Progenitor cell of endocrine pancreas (in vitro differentiated cells): ENCODE data around the gene SLC13A4. TPM values are rescaled to one million over a fixed set of nuclear protein-coding genes. Genes with fewer than 3 reads are reported as not detected.

Experiments used
- DNase-seq: peaks from one replicate; pipeline ENCODE4 v3.0.0; 2021; ENCODE audit warnings: low spot score; ENCODE audit not compliant: unreplicated experiment
- H3K27ac Mint-ChIP-seq: 2 replicates; pipeline ENCODE4 v1.8.0; 2021; ENCODE audit warnings: mild to moderate bottlenecking, moderate library complexity, mixed read lengths
- H3K27me3 Mint-ChIP-seq: 2 replicates; pipeline ENCODE4 v1.8.0; 2021; ENCODE audit warnings: mixed read lengths
- H3K36me3 Mint-ChIP-seq: 2 replicates; pipeline ENCODE4 v1.8.0; 2022; ENCODE audit warnings: mixed read lengths; ENCODE audit not compliant: insufficient read depth
- H3K4me1 Mint-ChIP-seq: 2 replicates; pipeline ENCODE4 v1.8.0; 2021; ENCODE audit warnings: low read depth, mixed read lengths
- H3K4me3 Mint-ChIP-seq: 2 replicates; pipeline ENCODE4 v1.8.0; 2021; ENCODE audit warnings: low read depth, mild to moderate bottlenecking, moderate library complexity, mixed read lengths
- H3K9me3 Mint-ChIP-seq: 2 replicates; pipeline ENCODE4 v1.8.0; 2021; ENCODE audit warnings: low read depth, mixed read lengths
- total RNA-seq: library from RNA; stranded (reverse); gene quantifications from 2 replicates; pipeline ENCODE4 v1.2.1, GENCODE V29; 2021
- TF ChIP-seq, protein P1 (sequence below): fragments of 200-600 bp; sonication (generic); IDR thresholded peaks from one replicate; pipeline ENCODE4 v1.5.0; 2021; ENCODE audit warnings: antibody characterized with exemption, mild to moderate bottlenecking; ENCODE audit not compliant: unreplicated experiment

SLC13A4 gene
- total RNA-seq, 1 donor from 2014 or later, result 0.22 TPM

DNA sequence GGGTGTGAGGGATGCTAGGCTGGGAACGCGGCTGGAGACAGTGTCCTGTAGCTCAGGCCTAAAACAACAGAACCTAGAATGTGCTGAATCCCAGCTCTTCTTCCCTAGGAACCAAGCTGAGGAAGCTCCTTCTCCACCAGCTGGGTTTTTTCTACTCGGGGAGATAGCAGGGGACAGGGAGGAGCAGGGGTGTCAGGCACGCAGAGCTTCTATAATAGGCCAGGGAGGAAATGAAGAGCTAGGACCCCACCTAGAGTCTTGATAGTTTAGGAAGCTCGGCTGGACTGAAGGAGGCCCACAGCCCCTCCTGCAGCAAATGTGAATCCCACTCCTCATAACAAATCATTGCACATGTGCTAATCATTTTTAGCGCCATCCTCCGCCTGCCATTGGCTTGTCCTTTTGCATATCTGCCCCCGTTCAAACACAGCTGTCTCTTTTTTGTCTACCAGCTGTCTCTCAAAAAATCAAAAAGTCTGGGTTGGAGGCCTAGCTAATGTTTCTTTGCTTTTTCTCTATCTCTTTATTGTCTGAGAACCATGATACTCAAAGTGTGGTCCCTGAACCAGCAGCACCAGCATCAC, 44.7 kb upstream of the SLC13A4 start:
- Mint-ChIP-seq H3K4me1 (peaks cover 26% of the 10 kb centered on the region), H3K36me3 (no peaks in the 10 kb centered on the region), H3K4me3 (no peak overlapping the region), H3K9me3 (peaks cover 4% of the 10 kb centered on the region), H3K27ac (no peak overlapping the region), H3K27me3 (peaks cover 2% of the 10 kb centered on the region)
- DNase-seq, result no peak
- TF ChIP-seq, protein P1, sequence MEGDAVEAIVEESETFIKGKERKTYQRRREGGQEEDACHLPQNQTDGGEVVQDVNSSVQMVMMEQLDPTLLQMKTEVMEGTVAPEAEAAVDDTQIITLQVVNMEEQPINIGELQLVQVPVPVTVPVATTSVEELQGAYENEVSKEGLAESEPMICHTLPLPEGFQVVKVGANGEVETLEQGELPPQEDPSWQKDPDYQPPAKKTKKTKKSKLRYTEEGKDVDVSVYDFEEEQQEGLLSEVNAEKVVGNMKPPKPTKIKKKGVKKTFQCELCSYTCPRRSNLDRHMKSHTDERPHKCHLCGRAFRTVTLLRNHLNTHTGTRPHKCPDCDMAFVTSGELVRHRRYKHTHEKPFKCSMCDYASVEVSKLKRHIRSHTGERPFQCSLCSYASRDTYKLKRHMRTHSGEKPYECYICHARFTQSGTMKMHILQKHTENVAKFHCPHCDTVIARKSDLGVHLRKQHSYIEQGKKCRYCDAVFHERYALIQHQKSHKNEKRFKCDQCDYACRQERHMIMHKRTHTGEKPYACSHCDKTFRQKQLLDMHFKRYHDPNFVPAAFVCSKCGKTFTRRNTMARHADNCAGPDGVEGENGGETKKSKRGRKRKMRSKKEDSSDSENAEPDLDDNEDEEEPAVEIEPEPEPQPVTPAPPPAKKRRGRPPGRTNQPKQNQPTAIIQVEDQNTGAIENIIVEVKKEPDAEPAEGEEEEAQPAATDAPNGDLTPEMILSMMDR, result no peak

DNA sequence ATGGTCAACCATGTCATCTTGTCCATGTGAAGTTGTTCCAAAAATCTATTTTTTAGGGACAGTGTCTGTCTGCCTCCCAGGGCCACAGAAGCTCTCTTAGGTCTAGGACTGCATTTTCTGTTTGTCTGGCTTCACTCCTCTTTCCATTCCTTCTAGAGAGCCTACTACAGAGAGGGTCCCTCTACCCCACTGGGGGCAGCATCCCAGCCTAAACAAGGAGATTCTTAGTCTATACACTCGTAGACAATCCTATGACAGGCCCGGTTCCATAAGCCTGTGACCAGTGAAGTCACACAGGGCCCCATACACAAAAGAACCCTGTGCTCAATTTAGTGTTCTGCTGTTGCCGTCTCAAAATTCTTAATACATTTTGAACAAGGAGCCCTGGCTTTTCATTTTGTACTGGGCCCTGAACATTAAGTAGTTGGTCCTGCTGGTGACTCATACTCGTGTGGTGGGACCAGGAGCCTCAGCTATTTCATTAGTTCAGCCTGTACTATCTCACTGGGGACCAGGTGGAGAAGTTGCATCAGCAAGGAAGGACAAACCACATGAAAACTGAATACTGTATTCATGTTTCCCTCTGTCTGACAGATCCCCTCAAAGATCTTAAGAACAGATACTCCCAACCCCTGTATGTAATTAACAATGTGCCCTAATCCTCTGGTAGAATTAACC, 44.1 kb upstream of the SLC13A4 start:
- H3K4me3 Mint-ChIP-seq, result no peak overlapping the region
- DNase-seq, result no peak
- TF ChIP-seq, protein P1, result no peak
- H3K4me1 Mint-ChIP-seq, result peaks cover 26% of the 10 kb centered on the region
- H3K9me3 Mint-ChIP-seq, result no peaks in the 10 kb centered on the region
- no peaks in the 10 kb centered on the region for H3K36me3 Mint-ChIP-seq
- peaks cover 4% of the 10 kb centered on the region for H3K27me3 Mint-ChIP-seq
- no peak overlapping the region for H3K27ac Mint-ChIP-seq

DNA sequence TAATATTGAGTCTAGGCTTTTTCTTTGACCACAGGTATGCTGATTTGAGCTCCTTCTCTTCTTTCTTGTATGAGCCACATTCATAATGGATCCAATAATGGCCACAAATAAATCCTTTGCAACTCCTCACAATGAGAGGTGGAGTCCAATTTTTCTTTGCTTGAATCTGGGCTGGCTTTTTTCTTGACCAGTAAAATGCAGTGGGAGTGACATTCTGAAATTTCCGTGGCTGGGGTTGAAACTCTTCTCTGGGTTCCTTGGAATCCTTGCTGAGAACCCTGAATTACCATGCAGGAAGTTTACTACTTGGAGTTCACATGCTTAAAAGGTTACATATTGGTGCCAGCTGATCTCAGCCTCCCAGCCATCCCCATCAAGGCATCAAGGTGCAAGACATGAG, 43.1 kb upstream of the SLC13A4 start:
- H3K36me3 Mint-ChIP-seq, result no peaks in the 10 kb centered on the region
- TF ChIP-seq, protein P1, result no peak
- H3K4me1 Mint-ChIP-seq, result peaks cover 26% of the 10 kb centered on the region

DNA sequence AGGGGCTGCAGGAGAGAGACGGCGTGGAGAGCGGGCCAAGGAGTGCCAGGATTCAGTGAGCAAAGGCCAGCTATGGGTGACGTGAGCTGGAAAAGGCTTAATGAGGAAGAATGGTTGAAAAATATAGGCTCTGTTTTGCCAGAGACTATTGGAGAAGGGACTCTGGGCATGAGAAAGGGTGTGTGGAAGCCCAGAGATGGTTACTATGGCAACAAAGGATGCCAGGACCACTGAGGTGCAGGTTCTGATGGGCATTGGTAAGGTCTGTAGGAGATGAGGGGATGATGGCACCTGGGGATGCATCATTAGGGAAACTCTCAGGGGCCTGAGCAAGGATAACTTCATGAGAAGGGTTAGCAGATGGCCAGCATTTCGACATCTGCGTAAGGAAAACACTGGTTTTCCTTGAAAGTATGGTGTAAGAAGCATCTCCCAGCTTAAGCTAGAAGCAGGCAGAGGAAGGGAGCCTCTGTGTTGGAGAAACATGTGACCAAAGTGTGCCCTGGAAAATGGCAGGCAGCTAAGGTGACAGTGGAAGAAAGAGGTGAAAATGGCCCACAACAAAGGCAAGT, 42.2 kb upstream of the SLC13A4 start:
- Mint-ChIP-seq H3K36me3 (no peaks in the 10 kb centered on the region), H3K9me3 (no peaks in the 10 kb centered on the region), H3K27ac (no peak overlapping the region), H3K4me3 (no peak overlapping the region), H3K4me1 (peaks cover 29% of the 10 kb centered on the region), H3K27me3 (peaks cover 8% of the 10 kb centered on the region)
- TF ChIP-seq, protein P1, result no peak
- no peak for DNase-seq

More for the DNA sequence above, 43.1 kb upstream of the SLC13A4 start:
- no peak for DNase-seq
- no peak overlapping the region for H3K4me3 Mint-ChIP-seq
- no peak overlapping the region for H3K27ac Mint-ChIP-seq
- H3K27me3 Mint-ChIP-seq, result peaks cover 4% of the 10 kb centered on the region
- no peaks in the 10 kb centered on the region for H3K9me3 Mint-ChIP-seq

DNA sequence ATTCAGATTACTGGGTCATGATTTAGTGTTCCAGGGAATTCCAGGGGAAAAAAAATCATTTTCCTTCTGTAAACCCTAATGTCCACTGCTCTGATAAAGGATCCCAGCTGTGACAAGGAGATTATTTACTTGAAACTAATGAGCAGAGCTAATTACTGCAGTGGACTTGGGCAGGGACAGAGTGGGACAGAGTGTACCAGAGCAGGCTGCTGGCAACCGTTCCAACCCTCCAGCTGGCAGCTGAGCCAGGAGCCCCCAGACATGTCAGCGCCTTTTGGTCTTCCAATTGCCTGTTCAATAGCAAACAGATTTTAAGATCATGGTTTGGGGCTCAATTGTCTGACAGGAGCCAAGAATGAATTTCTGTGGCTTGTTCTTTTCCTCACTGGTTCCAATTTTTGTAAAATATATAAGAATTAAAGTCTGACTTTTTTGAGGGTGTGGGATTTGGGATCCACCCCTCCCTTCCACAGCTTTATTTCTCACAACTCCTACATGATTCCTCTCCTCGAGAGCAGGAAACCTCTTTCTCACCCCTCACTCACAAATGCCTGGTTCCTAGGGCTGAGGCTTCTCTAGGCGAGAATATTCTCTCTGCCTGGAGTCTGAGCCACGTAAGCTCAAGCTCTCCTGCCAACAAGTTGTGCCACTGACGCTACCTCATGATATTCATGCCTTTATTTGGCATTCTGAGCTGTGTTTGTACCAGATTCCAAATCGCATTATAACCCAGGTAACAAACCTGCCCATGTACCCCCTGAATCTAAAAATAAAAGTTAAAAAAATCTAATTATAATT, 41.2 kb upstream of the SLC13A4 start:
- TF ChIP-seq, protein P1, result no peak
- H3K9me3 Mint-ChIP-seq, result no peaks in the 10 kb centered on the region
- H3K4me1 Mint-ChIP-seq, result peaks cover 25% of the 10 kb centered on the region

More for the DNA sequence above, 41.2 kb upstream of the SLC13A4 start:
- no peak overlapping the region for H3K4me3 Mint-ChIP-seq
- no peaks in the 10 kb centered on the region for H3K36me3 Mint-ChIP-seq
- DNase-seq, result no peak
- H3K27ac Mint-ChIP-seq, result no peak overlapping the region
- peaks cover 8% of the 10 kb centered on the region for H3K27me3 Mint-ChIP-seq
